Coronary artery (tissue), 2 donors: ENCODE data around the gene SELENOI.

Experiments used
- DNase-seq: peaks from one replicate; pipeline ENCODE4 v3.0.0-alpha.2; 2017; ENCODE audit warnings: low spot score
- H3K27ac ChIP-seq, 2 donors: fragments of 200-600 bp; sonication (generic); one replicate each; pipeline ENCODE4 v1.5.1; 2016 to 2019
- H3K4me3 ChIP-seq: fragments of 200-600 bp; sonication (generic); 2 replicates; pipeline ENCODE4 v1.5.1; 2016; ENCODE audit warnings: mild to moderate bottlenecking, moderate library complexity
- TF ChIP-seq, protein P1 (sequence below): fragments of 200-600 bp; sonication (generic); IDR thresholded peaks from one replicate; pipeline ENCODE4 v1.5.1; 2019; ENCODE audit warnings: antibody characterized with exemption

The SELENOI gene

DNA sequence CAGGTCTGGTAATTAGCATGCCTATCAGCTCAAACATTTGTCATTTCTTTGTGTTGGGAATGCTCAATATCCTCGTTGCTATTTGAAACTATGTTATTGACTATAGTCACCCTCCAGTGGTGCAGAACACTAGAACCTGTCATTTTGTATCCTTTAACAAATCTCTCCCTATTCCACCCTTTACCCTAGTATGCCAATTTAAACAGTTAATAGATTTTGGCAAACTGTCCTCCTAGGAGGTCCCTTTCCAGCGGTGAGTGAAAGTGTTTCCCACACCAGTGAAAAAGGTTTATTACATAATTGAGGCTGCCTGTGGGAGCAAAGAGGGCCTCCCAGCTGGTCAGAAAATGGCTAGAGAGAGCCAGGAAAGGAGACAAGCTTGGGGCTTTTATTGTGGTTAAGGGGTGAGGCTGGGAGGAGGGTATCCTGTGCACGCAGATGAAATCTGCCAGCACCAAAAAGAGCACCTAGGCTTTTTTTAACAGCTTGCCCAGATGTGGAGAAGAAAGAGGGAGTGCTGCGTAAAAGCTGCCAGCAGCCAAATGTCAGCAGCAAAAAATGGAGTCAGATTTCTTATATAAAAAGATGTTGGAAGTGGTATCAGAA is 53.9 kb downstream of the SELENOI start:
- Histone ChIP-seq H3K27ac (no peak overlapping the region), H3K4me3 (no peak overlapping the region)
- TF ChIP-seq, protein P1, sequence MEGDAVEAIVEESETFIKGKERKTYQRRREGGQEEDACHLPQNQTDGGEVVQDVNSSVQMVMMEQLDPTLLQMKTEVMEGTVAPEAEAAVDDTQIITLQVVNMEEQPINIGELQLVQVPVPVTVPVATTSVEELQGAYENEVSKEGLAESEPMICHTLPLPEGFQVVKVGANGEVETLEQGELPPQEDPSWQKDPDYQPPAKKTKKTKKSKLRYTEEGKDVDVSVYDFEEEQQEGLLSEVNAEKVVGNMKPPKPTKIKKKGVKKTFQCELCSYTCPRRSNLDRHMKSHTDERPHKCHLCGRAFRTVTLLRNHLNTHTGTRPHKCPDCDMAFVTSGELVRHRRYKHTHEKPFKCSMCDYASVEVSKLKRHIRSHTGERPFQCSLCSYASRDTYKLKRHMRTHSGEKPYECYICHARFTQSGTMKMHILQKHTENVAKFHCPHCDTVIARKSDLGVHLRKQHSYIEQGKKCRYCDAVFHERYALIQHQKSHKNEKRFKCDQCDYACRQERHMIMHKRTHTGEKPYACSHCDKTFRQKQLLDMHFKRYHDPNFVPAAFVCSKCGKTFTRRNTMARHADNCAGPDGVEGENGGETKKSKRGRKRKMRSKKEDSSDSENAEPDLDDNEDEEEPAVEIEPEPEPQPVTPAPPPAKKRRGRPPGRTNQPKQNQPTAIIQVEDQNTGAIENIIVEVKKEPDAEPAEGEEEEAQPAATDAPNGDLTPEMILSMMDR, result no peak
- no peak for DNase-seq

DNA sequence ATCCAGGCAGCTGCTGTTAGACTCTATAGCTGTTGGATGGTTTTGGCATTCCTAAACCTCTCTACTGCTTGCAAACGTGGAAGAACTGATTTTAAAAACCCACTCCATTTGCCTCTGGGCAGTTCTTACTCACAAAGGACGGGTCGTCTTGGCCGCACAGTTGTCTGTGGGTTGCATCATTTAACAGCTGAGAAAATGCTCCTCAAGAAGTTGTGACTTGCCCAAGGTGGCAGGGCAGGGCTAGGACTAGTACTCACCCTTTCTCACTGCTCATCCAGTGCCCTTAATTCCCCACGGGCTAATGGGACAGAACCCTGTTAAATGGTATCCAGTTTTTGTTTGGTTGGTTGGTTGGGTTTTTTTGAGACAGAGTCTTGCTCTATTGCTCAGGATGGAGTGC is 54.8 kb downstream of the SELENOI start:
- no peak for DNase-seq
- TF ChIP-seq, protein P1, result no peak
- Histone ChIP-seq H3K27ac (no peak overlapping the region), H3K4me3 (no peak overlapping the region)

DNA sequence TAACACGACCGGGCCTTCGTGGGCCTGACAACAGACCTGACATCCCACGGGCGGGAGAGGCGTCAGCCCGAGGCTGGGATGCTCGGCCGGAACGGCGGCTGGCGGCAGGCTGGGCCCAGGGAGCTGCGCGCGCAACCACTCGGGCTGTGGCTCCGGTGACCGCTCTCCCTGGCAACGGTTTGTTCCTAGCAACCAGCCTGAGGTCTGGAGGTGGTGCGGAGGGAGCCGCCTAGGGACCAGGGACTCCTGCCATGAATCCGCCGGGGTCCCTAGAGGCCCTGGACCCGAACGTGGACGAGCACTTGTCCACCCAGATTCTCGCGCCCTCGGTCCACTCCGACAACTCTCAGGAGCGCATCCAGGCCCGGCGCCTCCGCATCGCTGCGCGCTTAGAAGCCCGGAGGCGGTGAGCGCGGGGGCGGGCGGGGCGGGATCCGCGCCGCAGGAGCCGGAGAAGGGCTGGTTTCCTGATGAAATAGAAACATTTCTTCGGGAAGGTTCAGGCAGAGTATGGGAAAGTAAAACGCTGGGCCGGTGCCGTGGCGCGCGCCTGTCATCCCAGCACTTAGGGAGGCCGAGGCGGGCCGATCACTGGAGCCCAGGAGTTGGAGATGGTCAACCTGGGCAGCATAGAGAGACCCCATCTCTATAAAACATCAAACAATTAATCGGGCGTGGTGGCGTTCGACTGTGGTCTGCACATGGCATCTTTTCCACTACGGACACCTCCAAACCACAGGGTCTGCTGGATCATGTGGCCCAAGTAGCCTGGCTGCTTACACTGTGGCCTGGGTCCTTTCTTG is 56.0 kb downstream of the SELENOI start, which contains the start of gene DRC1:
DRC1 (plus strand) TSS at position 182 of the 803 bp plus-strand sequence; CDS start at position 252, 70 bp downstream.
- Histone ChIP-seq H3K4me3 (peak within 1 kb of the TSS; percentile 45), H3K27ac (no peak within 1 kb of the TSS)
- no peak for DNase-seq
- TF ChIP-seq, protein P1, result no peak

DNA sequence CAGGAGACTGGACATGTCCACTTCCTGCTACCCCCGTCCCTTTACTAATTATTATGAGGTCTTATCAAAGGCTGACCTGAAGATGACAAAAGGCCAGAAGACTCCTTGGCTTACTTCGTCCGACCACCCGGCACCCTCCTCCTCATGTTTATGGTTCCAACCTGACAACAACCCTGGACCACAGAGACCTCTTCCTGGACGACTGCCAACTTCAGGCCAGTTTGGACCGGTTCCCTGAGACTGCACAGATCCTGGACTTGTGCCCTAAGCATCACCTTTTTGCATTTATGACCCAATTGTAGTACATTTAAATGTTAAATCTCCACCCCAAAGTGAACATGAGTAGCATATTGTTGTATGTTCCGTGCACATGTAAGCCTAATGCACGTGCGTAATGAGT is 61.6 kb downstream of the SELENOI start:
- no peak for DNase-seq
- TF ChIP-seq, protein P1, result no peak
- Histone ChIP-seq H3K27ac (no peak overlapping the region), H3K4me3 (no peak overlapping the region)

GRCh38 chr2:26409785-26410184 is 63.8 kb downstream of the SELENOI start:
- TF ChIP-seq, protein P1, result no peak
- Histone ChIP-seq H3K27ac (no peak overlapping the region), H3K4me3 (no peak overlapping the region)
- no peak for DNase-seq

GRCh38 chr2:26410764-26411243 is 64.9 kb downstream of the SELENOI start:
- TF ChIP-seq, protein P1, result no peak
- Histone ChIP-seq H3K27ac (no peak overlapping the region), H3K4me3 (no peak overlapping the region)
- no peak for DNase-seq
